ENCODE measurements around the gene INPP5A. TPM values are rescaled to one million over a fixed set of nuclear protein-coding genes. Genes with fewer than 3 reads are reported as not detected.
"Not testable (repeated sequence)": the region's sequence is repeated elsewhere in the genome, so short reads cannot be mapped to it uniquely, and the experiment has no call there.

INPP5A gene
- total RNA-seq, 1 donor from 2014 or later = 45.2 TPM

DNA sequence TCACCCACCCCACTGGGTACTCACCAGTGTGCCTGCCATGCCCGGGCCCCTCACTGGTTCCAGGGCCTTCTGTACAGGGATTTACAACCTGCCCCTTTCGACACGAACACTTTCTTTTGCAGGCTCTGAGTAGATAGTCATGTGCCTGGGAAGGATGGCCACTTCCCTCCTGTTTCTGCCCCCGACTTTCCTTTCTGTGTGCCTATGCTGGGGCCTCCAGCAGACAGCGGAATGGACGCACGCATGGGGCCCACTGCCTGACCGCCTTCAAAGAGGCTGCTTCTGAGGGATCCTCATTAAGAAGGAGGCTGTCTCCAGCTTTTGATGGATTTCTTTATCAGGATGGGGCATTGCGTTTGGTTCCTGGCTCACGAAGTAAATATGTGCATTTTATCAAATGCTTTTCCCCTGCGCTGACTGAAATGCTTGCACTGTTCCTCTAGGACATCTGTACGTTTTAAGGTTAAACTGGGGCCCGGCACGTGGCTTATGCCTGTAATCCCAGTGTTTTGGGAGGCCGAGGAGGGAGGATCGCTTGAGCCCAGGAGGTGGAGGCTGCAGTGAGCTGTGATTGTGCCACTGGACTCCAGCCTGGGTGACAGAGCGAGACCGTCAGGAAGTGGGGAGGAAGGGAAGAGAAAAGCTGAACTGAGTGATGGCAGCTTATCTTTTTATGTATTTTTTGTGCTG lies 277.7 kb downstream of the INPP5A start:
- DNase-seq (ENCODE audit: low spot score) = no peak
- peaks cover 8% of the 10 kb centered on the region for H3K36me3 Mint-ChIP-seq (ENCODE audit: low read depth, unreplicated experiment)
- no peak overlapping the region for H3K27ac Mint-ChIP-seq (ENCODE audit: unreplicated experiment)
- no peak overlapping the region for H3K4me3 Mint-ChIP-seq (ENCODE audit: unreplicated experiment)
- peaks cover 13% of the 10 kb centered on the region for H3K27me3 Mint-ChIP-seq (ENCODE audit: unreplicated experiment)
- TF ChIP-seq, protein P1, sequence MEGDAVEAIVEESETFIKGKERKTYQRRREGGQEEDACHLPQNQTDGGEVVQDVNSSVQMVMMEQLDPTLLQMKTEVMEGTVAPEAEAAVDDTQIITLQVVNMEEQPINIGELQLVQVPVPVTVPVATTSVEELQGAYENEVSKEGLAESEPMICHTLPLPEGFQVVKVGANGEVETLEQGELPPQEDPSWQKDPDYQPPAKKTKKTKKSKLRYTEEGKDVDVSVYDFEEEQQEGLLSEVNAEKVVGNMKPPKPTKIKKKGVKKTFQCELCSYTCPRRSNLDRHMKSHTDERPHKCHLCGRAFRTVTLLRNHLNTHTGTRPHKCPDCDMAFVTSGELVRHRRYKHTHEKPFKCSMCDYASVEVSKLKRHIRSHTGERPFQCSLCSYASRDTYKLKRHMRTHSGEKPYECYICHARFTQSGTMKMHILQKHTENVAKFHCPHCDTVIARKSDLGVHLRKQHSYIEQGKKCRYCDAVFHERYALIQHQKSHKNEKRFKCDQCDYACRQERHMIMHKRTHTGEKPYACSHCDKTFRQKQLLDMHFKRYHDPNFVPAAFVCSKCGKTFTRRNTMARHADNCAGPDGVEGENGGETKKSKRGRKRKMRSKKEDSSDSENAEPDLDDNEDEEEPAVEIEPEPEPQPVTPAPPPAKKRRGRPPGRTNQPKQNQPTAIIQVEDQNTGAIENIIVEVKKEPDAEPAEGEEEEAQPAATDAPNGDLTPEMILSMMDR (IDR thresholded peaks at IDR 0.05; ENCODE audit: unreplicated experiment) = no peak
- no peaks in the 10 kb centered on the region for H3K4me1 Mint-ChIP-seq (ENCODE audit: unreplicated experiment)
- H3K9me3 Mint-ChIP-seq (ENCODE audit: unreplicated experiment) = peaks cover 9% of the 10 kb centered on the region

DNA sequence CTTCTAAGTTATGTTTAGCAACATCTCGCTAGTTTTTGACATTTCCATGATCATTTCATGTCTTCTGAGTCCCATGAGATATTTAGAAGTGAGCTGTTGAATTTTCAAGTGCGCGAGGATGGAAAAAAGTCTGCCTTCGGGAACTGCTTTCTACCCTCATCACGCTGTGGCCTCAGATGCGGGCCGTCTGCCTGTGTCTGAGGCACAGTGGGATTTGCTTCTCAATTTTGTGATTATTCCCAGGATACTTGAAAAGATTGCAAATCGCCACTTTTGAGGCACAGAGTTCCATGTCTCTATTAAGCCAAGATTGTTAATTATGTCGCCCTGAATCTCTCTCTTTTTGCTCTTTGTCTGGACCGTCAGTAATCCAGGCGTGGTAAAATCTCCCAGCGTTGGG lies 279.1 kb downstream of the INPP5A start:
- Mint-ChIP-seq H3K27ac (ENCODE audit: unreplicated experiment) (no peak overlapping the region), H3K36me3 (ENCODE audit: low read depth, unreplicated experiment) (peaks cover 8% of the 10 kb centered on the region), H3K9me3 (ENCODE audit: unreplicated experiment) (peaks cover 9% of the 10 kb centered on the region), H3K27me3 (ENCODE audit: unreplicated experiment) (peaks cover 13% of the 10 kb centered on the region), H3K4me1 (ENCODE audit: unreplicated experiment) (no peaks in the 10 kb centered on the region), H3K4me3 (ENCODE audit: unreplicated experiment) (no peak overlapping the region)
- DNase-seq (ENCODE audit: low spot score) = no peak
- TF ChIP-seq, protein P1 (IDR thresholded peaks at IDR 0.05; ENCODE audit: unreplicated experiment) = no peak

DNA sequence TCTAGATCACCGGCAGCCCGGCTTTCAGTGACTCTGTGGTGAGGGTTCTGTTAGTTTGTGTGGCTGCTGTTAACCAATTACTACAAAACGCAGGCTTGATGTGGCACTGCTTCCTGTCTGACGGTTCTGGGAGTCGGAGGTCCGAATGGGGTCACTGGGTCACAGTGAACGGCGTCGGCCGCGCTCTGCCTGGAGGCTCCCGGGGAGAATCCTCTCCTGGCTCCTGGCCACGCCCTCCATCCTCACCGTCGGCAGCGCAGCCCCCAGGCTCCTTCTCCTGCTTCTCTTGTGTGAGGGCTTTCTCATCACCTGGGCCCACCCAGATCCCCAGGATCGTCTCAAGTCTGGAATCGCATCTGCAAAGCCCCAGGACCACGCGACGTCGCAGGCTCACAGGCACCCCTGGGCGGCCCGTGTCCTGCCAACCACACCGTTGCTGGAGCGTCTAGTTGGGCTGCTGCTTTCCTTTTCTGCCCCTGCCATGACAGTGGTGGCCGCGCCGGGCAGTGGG lies 280.2 kb downstream of the INPP5A start:
- peaks cover 13% of the 10 kb centered on the region for H3K27me3 Mint-ChIP-seq (ENCODE audit: unreplicated experiment)
- H3K4me1 Mint-ChIP-seq (ENCODE audit: unreplicated experiment) = no peaks in the 10 kb centered on the region
- H3K4me3 Mint-ChIP-seq (ENCODE audit: unreplicated experiment) = no peak overlapping the region
- DNase-seq (ENCODE audit: low spot score) = no peak
- peaks cover 8% of the 10 kb centered on the region for H3K36me3 Mint-ChIP-seq (ENCODE audit: low read depth, unreplicated experiment)
- peaks cover 9% of the 10 kb centered on the region for H3K9me3 Mint-ChIP-seq (ENCODE audit: unreplicated experiment)
- TF ChIP-seq, protein P1 (IDR thresholded peaks at IDR 0.05; ENCODE audit: unreplicated experiment) = no peak
- no peak overlapping the region for H3K27ac Mint-ChIP-seq (ENCODE audit: unreplicated experiment)

DNA sequence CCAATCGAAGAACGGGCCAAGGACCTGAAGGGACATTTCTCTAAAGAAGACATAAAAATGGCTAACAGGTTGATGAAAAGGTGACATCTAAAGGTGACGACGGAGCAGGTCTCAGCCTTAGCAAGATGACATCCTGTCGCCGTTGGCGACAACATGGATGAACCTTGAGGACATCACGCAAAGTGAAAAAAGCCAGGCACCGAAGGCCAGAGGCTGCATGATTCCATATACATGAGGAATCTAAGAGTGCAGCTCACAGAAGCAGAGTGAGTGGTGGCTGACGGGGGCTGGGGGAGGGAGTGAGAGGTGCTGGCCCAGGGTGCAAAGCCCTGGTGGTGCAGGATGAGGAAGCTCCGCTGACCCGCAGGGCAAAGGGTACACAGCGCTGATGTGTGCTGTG lies 282.5 kb downstream of the INPP5A start:
- Mint-ChIP-seq H3K36me3 (ENCODE audit: low read depth, unreplicated experiment) (peaks cover 8% of the 10 kb centered on the region), H3K27ac (ENCODE audit: unreplicated experiment) (peak overlapping the region; percentile 91), H3K4me1 (ENCODE audit: unreplicated experiment) (no peaks in the 10 kb centered on the region), H3K4me3 (ENCODE audit: unreplicated experiment) (peak overlapping the region; percentile 83), H3K27me3 (ENCODE audit: unreplicated experiment) (peaks cover 13% of the 10 kb centered on the region), H3K9me3 (ENCODE audit: unreplicated experiment) (peaks cover 9% of the 10 kb centered on the region)
- no peak for DNase-seq (ENCODE audit: low spot score)
- TF ChIP-seq, protein P1 (IDR thresholded peaks at IDR 0.05; ENCODE audit: unreplicated experiment) = no peak

DNA sequence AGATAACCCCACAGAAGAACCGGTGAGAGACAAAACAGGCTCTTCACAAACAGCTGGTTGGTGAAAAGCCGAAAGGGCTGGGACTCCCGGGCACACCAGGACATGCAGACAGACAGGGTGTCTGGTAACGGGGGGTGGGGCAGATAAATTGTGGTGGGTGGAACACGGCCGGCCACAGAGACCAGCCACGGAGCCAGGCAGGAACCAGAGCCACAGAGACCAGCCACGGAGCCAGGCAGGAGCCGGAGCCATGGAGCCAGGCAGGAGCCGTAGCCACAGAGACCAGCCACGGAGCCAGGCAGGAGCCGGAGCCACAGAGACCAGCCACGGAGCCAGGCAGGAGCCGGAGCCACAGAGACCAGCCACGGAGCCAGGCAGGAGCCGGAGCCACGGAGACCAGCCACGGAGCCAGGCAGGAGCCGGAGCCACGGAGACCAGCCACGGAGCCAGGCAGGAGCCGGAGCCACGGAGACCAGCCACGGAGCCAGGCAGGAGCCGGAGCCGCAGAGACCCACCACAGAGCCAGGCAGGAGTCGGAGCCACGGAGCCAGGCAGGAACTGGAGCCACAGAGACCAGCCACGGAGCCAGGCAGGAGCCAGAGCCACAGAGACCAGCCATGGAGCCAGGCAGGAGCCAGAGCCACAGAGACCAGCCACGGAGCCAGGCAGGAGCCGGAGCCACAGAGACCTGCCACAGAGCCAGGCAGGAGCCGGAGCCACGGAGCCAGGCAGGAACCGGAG lies 288.4 kb downstream of the INPP5A start:
- H3K36me3 Mint-ChIP-seq (ENCODE audit: low read depth, unreplicated experiment); H3K27me3 Mint-ChIP-seq (ENCODE audit: unreplicated experiment); H3K9me3 Mint-ChIP-seq (ENCODE audit: unreplicated experiment); H3K4me1 Mint-ChIP-seq (ENCODE audit: unreplicated experiment); H3K27ac Mint-ChIP-seq (ENCODE audit: unreplicated experiment); DNase-seq (ENCODE audit: low spot score): not testable (repeated sequence)
- peak overlapping the region; percentile 82 for H3K4me3 Mint-ChIP-seq (ENCODE audit: unreplicated experiment)

Measured in endothelial cell (in vitro differentiated cells).